HUES48 (cell line): ENCODE measurements around the gene YES1.

Source experiments
- H3K27ac ChIP-seq: one replicate; pipeline ENCODE4 v1.7.0; 2013; ENCODE audit warnings: low read depth, low read length, inconsistent platforms
- H3K27me3 ChIP-seq: 2 replicates; pipeline ENCODE4 v1.6.1; 2013; ENCODE audit warnings: mild to moderate bottlenecking, low read length; ENCODE audit not compliant: control insufficient read depth, insufficient read depth
- H3K36me3 ChIP-seq: 2 replicates; pipeline ENCODE4 v1.6.1; 2013; ENCODE audit warnings: low read length; ENCODE audit not compliant: control insufficient read depth, insufficient read depth
- H3K4me1 ChIP-seq: 2 replicates; pipeline ENCODE4 v1.6.1; 2013; ENCODE audit warnings: mild to moderate bottlenecking, low read length; ENCODE audit not compliant: control insufficient read depth, insufficient read depth
- H3K4me3 ChIP-seq: 2 replicates; pipeline ENCODE4 v1.5.1; 2013; ENCODE audit warnings: mild to moderate bottlenecking, low read depth, low read length
- H3K9ac ChIP-seq: 2 replicates; pipeline ENCODE4 v1.6.1; 2013; ENCODE audit warnings: mild to moderate bottlenecking, low read depth, low read length, moderate library complexity
- H3K9me3 ChIP-seq: 2 replicates; pipeline ENCODE4 v1.6.1; 2013; ENCODE audit warnings: low read length; ENCODE audit not compliant: control insufficient read depth, insufficient read depth

YES1 gene

DNA sequence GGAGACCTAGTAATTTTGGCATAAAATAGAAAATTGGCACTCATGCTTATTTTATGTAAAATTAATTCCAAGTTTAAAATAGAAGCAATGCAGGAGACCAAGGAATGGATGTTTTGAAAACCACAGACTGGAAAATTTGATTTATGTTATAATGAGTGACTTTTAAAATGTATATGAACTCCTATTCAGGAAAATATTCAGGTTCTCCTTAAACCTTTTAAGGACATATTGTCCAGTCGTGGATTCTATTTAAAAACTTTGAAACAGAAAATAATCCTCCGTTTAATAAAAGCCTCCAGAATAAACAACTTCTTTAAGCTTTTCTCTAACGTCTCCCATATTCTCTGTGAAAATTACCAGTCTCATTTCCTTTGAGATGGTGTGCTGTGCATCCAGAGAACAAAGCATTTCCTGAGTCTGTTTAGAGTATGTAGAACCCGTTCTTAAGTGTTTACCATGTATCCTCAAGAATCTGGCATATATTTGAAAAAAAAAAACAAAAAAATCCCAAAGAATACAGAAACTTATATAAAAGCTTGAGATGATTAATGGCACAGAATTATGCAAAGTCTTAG lies 8.6 kb upstream of the YES1 start:
- Histone ChIP-seq H3K9me3 (no peaks in the 10 kb centered on the region), H3K4me1 (0 out of 2 replicates have a peak, but pooled peaks cover 3% of the 10 kb centered on the region), H3K9ac (no peak overlapping the region), H3K4me3 (no peak overlapping the region), H3K27ac (no peak overlapping the region), H3K27me3 (no peaks in the 10 kb centered on the region), H3K36me3 (no peaks in the 10 kb centered on the region)

DNA sequence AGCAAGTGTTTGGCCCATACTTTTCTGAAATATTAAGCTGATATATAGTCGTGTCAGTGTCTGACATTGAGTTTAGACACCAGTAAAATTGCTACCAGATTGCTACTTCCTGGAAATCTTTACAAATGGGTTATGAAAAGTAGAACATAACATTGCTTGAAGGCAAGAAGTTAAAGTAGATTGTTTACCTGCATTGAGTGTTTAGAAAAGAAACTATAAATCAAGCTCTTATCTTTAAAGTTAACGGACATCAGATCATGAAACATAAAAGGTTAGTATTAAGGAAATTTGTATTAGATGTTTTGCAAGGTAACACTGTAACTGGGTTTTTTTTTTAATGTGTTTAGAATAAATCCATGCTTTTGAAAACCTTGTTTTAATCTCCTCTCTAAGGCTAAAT lies 4.8 kb upstream of the YES1 start:
- H3K9me3 ChIP-seq: no peaks in the 10 kb centered on the region
- H3K9ac ChIP-seq: no peak overlapping the region
- H3K4me3 ChIP-seq: no peak overlapping the region
- peaks cover 7% of the 10 kb centered on the region for H3K4me1 ChIP-seq
- no peaks in the 10 kb centered on the region for H3K27me3 ChIP-seq
- H3K27ac ChIP-seq: no peak overlapping the region
- H3K36me3 ChIP-seq: no peaks in the 10 kb centered on the region

DNA sequence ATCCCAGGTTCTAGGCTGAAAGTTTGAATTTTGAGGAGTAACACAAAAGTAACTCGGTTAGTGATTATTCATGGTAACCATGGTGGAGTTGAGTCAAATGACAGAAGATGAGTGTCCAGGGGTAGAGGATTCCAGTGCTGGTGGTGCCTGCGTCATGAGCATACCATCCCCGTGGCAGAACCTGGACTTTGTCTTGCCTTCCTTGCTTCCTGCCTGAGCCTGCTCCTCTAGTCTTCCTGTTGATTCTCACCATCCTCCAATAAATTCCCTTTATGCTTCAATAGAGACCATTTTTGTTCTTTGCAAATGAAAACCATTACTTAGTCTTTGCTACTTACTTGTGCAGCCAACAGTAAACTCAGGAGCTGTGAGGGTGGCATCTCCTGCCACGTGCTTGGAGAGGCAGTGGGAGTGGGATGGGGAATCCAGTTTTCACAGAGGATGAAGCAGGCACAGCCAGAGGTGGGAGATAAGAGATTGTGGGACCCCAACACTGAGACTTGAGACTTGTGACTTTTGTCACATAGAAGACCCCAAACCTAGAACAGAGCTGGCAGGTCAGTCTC lies 4.1 kb upstream of the YES1 start:
- H3K9me3 ChIP-seq: no peaks in the 10 kb centered on the region
- H3K36me3 ChIP-seq: no peaks in the 10 kb centered on the region
- no peak overlapping the region for H3K9ac ChIP-seq
- no peak overlapping the region for H3K4me3 ChIP-seq
- no peaks in the 10 kb centered on the region for H3K27me3 ChIP-seq
- no peak overlapping the region for H3K27ac ChIP-seq
- H3K4me1 ChIP-seq: peaks cover 7% of the 10 kb centered on the region

DNA sequence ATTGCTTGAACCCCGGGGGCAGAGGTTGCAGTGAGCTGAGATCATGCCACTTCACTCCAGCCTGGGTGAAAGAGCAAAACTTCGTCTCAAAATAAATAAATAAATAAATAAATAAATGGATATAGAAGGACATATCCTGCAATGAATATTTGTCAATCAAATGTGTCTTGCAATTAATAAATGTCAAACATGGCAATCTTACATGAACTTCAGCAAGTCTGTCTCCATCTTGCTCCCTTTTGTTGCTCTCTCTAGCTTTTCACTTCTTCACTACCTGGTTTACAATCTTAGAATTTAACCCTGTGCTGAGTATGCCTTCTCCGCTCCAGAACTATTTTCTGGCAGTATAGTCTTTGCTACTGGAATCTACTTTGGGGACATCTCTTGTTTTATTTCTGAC lies 3.3 kb upstream of the YES1 start:
- H3K27me3 ChIP-seq: no peaks in the 10 kb centered on the region
- no peak overlapping the region for H3K9ac ChIP-seq
- H3K4me1 ChIP-seq: peaks cover 15% of the 10 kb centered on the region
- no peaks in the 10 kb centered on the region for H3K36me3 ChIP-seq
- no peak overlapping the region for H3K27ac ChIP-seq
- no peaks in the 10 kb centered on the region for H3K9me3 ChIP-seq
- H3K4me3 ChIP-seq: no peak overlapping the region

DNA sequence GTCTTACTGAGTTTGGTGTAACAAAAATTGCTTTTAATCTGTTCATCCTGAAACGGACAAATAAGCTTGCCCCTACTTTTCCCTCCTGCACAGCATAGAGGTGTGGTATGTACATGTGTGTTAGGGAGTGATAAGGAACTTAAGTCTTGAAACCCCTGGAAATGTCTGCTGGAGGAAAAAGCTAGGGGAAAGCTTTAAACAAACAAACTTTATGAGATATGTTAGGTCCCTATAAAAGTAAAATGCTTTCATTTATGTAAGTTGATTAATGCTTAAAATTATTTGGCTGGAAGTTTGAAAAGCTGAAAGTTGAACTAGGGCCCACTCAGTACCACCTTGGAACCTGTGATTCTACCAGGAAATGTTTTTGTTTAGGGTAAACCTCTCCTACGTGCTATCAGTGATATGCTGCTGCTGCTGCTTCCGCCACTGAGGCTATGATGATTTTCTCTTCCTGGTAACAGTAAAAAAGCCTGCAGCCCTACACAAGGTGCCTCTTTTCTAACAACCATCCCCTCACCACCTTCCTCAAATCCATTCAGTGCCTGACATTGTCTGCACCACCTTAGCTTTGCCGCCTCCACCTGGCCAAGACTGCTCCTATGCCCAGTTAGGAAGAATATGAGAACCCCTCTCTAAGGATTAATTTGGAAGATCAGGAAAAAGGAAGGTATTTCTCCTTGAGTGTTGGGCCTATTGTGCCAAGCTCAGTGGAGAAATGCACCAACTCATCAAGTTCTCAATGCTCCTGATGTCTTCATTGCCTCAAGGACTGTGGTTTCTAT lies 2.5 kb upstream of the YES1 start:
- Histone ChIP-seq H3K9ac (no peak overlapping the region), H3K9me3 (no peaks in the 10 kb centered on the region), H3K36me3 (no peaks in the 10 kb centered on the region), H3K27ac (no peak overlapping the region), H3K4me1 (peaks cover 19% of the 10 kb centered on the region), H3K27me3 (no peaks in the 10 kb centered on the region), H3K4me3 (no peak overlapping the region)

DNA sequence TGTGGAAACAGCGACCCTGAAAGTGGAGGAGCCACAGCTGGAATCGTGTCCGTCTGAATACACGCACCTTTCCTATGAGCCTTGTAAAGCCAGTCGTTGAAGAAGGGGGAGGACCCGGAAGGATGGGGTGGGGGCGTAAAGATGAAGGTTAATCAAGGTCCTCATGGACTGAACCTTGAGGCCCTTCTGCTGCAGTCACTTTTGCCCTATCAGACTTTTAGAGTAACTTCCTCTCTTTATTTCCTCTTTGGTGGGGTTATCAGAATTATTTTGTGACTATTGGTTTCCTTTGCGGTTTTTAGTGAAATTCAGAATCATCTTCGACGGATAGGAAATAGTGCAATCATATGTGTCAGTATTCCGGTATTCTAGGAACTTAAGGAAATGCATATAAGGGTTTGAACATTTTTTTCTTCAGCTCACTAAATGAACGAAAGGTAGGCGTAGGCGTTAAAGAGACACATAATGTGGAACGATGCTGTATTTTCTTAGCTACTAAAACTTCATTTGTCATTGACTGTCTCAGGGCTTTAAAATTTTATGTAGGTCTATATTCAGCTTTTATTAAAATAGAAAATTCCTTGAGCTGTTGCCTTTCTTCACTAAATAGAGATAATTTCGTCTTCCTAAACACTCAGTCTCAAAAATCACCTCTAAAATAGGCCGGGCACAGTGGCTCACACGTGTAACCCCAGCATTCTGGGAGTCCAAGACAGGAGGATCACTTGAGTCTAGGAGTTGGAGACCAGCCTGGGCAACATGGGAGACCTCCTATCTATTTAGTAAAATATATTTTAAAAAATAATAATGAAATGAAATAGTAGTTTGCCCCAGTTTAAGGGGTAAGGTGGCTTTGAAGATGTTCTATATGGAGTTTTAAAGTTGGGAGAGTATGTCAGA lies 1.4 kb upstream of the YES1 start:
- H3K4me3 ChIP-seq: peak overlapping the region; percentile 86
- peak overlapping the region; percentile 100 for H3K27ac ChIP-seq
- H3K27me3 ChIP-seq: no peaks in the 10 kb centered on the region
- no peaks in the 10 kb centered on the region for H3K9me3 ChIP-seq
- no peaks in the 10 kb centered on the region for H3K36me3 ChIP-seq
- H3K9ac ChIP-seq: peak overlapping the region; percentile 88
- H3K4me1 ChIP-seq: peaks cover 20% of the 10 kb centered on the region

DNA sequence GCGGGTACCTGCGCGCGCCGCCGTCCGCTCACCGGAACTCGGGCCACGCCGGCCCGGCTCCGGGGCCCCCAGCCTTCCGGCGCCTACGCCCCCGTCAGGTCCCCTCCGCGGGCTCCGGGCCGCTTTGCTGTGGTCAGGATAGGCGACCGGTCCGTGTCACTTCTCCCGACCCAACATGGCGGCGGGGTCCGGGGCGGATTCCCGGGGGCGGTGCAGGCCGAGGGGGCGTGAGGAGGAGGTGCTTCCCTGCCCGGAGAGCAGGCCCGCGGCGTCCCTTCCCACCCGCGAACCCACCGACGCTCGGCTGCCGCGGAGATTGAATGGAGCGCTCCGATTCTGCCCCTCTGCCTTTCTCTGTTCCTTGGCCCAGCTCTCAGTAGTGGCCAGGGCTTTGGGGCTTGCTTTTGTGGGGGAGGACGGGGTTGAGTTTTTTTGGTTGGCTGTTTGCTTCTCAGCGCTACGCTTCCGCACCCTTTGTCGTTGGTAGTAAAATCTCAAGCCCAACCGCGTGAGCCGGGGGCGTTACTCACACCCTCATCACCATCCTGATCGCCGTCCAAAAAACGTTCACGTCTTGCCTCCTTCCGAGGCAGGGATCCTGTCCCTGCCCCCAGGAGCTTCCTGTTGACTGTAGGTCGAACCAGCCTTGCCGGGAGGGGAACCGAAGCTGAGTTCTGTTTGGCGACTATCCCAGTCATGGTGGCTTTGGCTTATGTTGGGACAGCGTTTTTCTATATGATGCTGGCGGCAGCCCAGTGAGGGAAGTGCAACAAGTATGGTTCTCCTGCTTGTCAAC lies 532 bp upstream of the YES1 start:
- Histone ChIP-seq H3K27me3 (no peaks in the 10 kb centered on the region), H3K36me3 (no peaks in the 10 kb centered on the region), H3K4me1 (peaks cover 29% of the 10 kb centered on the region), H3K9me3 (no peaks in the 10 kb centered on the region), H3K4me3 (peak overlapping the region; percentile 86), H3K27ac (peak overlapping the region; percentile 100), H3K9ac (peak overlapping the region; percentile 88)

DNA sequence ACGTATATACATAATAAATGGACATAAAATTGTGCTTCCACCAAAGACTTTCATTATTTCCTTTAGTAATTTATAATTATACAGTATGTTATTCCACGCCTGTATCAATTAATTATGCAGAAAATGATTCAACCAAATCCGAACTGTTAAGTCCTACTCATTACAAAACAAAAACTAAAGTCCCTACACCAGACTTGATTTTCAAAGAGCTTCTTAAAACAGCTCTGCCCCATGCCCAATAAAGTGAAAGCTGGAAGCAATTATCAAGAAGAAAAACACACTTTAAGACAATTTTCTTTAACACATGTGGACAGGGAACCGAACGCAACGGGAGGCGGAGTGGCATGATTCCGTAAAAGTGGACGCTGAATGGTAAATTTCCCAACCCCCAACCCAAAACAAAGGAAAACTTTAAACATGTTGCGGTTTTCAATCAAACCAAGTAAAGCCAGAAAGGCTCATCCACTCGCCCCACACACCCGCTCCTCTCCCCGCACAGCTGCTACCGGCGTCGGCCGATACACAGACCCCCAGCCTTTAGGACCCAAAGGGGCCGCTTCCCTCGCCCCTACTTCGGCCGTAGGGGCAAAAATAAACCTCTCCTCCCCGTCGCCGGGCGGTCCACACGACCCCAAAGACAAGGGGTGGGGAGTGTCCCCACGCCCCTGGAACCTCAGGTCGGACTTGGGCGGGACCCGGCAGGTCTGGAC lies 705 bp downstream of the YES1 start:
- H3K4me1 ChIP-seq: peaks cover 29% of the 10 kb centered on the region

DNA sequence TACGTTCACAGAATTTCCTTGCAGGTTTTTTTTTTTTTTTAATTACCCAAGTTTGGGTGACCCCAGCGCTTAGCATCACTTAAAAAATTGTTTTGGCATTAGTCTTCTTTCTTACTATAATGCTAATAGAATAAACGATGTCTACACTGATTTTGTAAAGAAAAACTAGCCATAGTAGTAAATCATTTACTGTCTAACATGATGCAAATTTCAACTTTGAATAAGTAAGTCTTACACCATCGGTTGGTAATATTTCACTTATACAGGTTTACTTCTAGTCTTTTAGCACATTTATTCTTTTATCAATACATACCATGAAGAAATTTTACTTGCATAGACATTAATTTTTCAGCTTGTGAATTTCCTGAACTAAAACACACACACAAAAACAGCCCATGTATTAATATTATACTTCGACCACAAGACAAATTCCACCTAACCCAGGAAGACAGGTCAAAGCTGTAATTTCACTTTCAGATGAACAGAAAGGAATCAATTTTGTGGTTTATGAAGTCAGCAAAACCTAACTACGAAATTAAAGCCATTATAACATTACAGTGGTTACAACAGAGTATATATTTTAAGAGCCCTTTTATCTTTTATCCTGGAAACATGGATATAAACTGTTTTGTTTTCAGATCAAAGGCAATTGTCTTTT lies 1.9 kb downstream of the YES1 start:
- peaks cover 29% of the 10 kb centered on the region for H3K4me1 ChIP-seq
- H3K9ac ChIP-seq: no peak overlapping the region
- H3K27me3 ChIP-seq: no peaks in the 10 kb centered on the region
- no peaks in the 10 kb centered on the region for H3K9me3 ChIP-seq
- no peak overlapping the region for H3K27ac ChIP-seq
- H3K4me3 ChIP-seq: peak overlapping the region; percentile 86
- H3K36me3 ChIP-seq: no peaks in the 10 kb centered on the region

More for the DNA sequence above, 705 bp downstream of the YES1 start:
- no peaks in the 10 kb centered on the region for H3K9me3 ChIP-seq
- H3K4me3 ChIP-seq: peak overlapping the region; percentile 86
- H3K27ac ChIP-seq: peak overlapping the region; percentile 100
- peak overlapping the region; percentile 83 for H3K9ac ChIP-seq
- no peaks in the 10 kb centered on the region for H3K36me3 ChIP-seq
- no peaks in the 10 kb centered on the region for H3K27me3 ChIP-seq
